Measurements from ENCODE around the gene CDH20.

GRCh38 chr18:61331051-61331450 lies 2.2 kb upstream of the CDH20 start:
- TF ChIP-seq CTCF (IDR thresholded peaks at IDR 0.05) = no peak
- TF ChIP-seq ZFX (IDR thresholded peaks at IDR 0.05; ENCODE audit: borderline replicate concordance) = no peak
